Measurements from ENCODE around the gene SNRNP48. TPM values are rescaled to one million over a fixed set of nuclear protein-coding genes. Genes with fewer than 3 reads are reported as not detected.

The SNRNP48 gene
- total RNA-seq, 1 donor from 2014 or later, result 54.1 TPM

- Mint-ChIP-seq H3K4me3 (no peak overlapping the region), H3K9me3 (no peaks in the 10 kb centered on the region), H3K27ac (no peak overlapping the region), H3K27me3 (ENCODE audit: insufficient read depth, low read depth) (peaks cover 15% of the 10 kb centered on the region), H3K36me3 (peaks cover 6% of the 10 kb centered on the region), H3K4me1 (no peaks in the 10 kb centered on the region)
- no peaks in the 10 kb centered on the region for H3K4me1 ChIP-seq
- H3K36me3 ChIP-seq, result no peaks in the 10 kb centered on the region
- no peak overlapping the region for H2AFZ ChIP-seq (replicated peaks)
- H3K9ac ChIP-seq, result no peak overlapping the region
- H3K27ac ChIP-seq, result no peak overlapping the region
- no peak overlapping the region for H3K4me2 ChIP-seq
- H4K20me1 ChIP-seq (ENCODE audit: low read depth), result no peaks in the 10 kb centered on the region
- no peak overlapping the region for H3K4me3 ChIP-seq
- no peaks in the 10 kb centered on the region for H3K27me3 ChIP-seq
- H3F3A ChIP-seq (ENCODE audit: low read depth), result peaks cover 21% of the 10 kb centered on the region
- no peaks in the 10 kb centered on the region for H3K9me3 ChIP-seq (ENCODE audit: low read depth)
- no peak for TF ChIP-seq EZH2 (IDR thresholded peaks at IDR 0.05)
- TF ChIP-seq, protein P1, sequence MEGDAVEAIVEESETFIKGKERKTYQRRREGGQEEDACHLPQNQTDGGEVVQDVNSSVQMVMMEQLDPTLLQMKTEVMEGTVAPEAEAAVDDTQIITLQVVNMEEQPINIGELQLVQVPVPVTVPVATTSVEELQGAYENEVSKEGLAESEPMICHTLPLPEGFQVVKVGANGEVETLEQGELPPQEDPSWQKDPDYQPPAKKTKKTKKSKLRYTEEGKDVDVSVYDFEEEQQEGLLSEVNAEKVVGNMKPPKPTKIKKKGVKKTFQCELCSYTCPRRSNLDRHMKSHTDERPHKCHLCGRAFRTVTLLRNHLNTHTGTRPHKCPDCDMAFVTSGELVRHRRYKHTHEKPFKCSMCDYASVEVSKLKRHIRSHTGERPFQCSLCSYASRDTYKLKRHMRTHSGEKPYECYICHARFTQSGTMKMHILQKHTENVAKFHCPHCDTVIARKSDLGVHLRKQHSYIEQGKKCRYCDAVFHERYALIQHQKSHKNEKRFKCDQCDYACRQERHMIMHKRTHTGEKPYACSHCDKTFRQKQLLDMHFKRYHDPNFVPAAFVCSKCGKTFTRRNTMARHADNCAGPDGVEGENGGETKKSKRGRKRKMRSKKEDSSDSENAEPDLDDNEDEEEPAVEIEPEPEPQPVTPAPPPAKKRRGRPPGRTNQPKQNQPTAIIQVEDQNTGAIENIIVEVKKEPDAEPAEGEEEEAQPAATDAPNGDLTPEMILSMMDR (IDR thresholded peaks at IDR 0.05), result peak; percentile 77
- H3K79me2 ChIP-seq (ENCODE audit: low read depth), result no peaks in the 10 kb centered on the region
- DNase-seq (ENCODE audit: low spot score), result peak; percentile 63
Measured at GRCh38 chr6:7615611-7616383, 25.8 kb downstream of the SNRNP48 start.

- Histone ChIP-seq H3K9ac (no peak overlapping the region), H3K79me2 (ENCODE audit: low read depth) (no peaks in the 10 kb centered on the region), H3K4me1 (no peaks in the 10 kb centered on the region), H3K36me3 (no peaks in the 10 kb centered on the region), H3K27ac (no peak overlapping the region), H4K20me1 (ENCODE audit: low read depth) (no peaks in the 10 kb centered on the region), H3K4me2 (no peak overlapping the region), H3K4me3 (no peak overlapping the region), H3K27me3 (no peaks in the 10 kb centered on the region), H3F3A (ENCODE audit: low read depth) (peaks cover 21% of the 10 kb centered on the region), H2AFZ (replicated peaks) (no peak overlapping the region), H3K9me3 (ENCODE audit: low read depth) (no peaks in the 10 kb centered on the region)
- Mint-ChIP-seq H3K27ac (peak overlapping the region; percentile 14), H3K4me3 (no peak overlapping the region), H3K9me3 (peaks cover 3% of the 10 kb centered on the region), H3K36me3 (peaks cover 1% of the 10 kb centered on the region), H3K4me1 (peaks cover 2% of the 10 kb centered on the region), H3K27me3 (ENCODE audit: insufficient read depth, low read depth) (peaks cover 33% of the 10 kb centered on the region)
- no peak for DNase-seq (ENCODE audit: low spot score)
- TF ChIP-seq EZH2 (IDR thresholded peaks at IDR 0.05) (no peak), EZH2phosphoT487 (IDR thresholded peaks at IDR 0.05) (no peak)
- TF ChIP-seq, protein P1 (IDR thresholded peaks at IDR 0.05), result no peak
Measured at GRCh38 chr6:7617801-7618764, 28.1 kb downstream of the SNRNP48 start.

DNA sequence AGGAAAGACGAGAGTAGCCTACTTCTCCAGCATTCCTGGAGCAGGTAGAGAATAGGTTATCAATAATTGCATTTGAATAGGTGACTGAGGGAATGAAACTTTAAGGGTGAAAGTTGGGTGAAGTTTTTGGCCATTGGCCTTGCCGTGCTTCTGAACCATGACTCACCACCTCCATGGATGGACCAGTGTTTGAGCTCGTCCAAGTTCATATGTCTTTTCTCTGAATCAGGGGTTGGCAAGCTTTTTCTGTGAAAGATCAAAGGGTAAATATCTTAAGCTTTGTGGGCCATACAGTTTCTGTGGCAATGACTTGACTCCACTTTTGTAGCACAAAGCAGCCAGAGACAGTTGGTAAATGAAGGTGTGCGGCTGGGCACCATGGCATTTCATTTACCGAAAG lies 31.8 kb downstream of the SNRNP48 start:
- no peaks in the 10 kb centered on the region for H4K20me1 ChIP-seq (ENCODE audit: low read depth)
- no peaks in the 10 kb centered on the region for H3K79me2 ChIP-seq (ENCODE audit: low read depth)
- peaks cover 3% of the 10 kb centered on the region for H3K9me3 Mint-ChIP-seq
- no peak overlapping the region for H3K4me2 ChIP-seq
- H3K36me3 ChIP-seq, result no peaks in the 10 kb centered on the region
- no peak for DNase-seq (ENCODE audit: low spot score)
- H3K9ac ChIP-seq, result no peak overlapping the region
- H2AFZ ChIP-seq (replicated peaks), result no peak overlapping the region
- TF ChIP-seq, protein P1 (IDR thresholded peaks at IDR 0.05), result no peak
- H3K4me3 Mint-ChIP-seq, result no peak overlapping the region
- H3K4me1 ChIP-seq, result peaks cover 19% of the 10 kb centered on the region
- no peaks in the 10 kb centered on the region for H3K27me3 ChIP-seq
- peaks cover 16% of the 10 kb centered on the region for H3K4me1 Mint-ChIP-seq
- H3F3A ChIP-seq (ENCODE audit: low read depth), result no peaks in the 10 kb centered on the region
- no peak overlapping the region for H3K4me3 ChIP-seq
- H3K36me3 Mint-ChIP-seq, result peaks cover 1% of the 10 kb centered on the region
- H3K27me3 Mint-ChIP-seq (ENCODE audit: insufficient read depth, low read depth), result peaks cover 43% of the 10 kb centered on the region
- no peak overlapping the region for H3K27ac ChIP-seq
- H3K27ac Mint-ChIP-seq, result no peak overlapping the region
- H3K9me3 ChIP-seq (ENCODE audit: low read depth), result no peaks in the 10 kb centered on the region
